Lung (tissue), 12 donors: ENCODE data around the gene ZNF546. TPM values are rescaled to one million over a fixed set of nuclear protein-coding genes. Genes with fewer than 3 reads are reported as not detected.

Source experiments
- ATAC-seq: fragments of 200-7000 bp; cut with Tn5 transposase; one replicate; pipeline ENCODE4 v1.9.1; 2020; ENCODE audit warnings: moderate number of reproducible peaks; ENCODE audit not compliant: insufficient read depth, low FRiP score
- DNase-seq, 3 donors: peaks; one replicate each; pipeline ENCODE4 v3.0.0-alpha.2; 2013 to 2017
- H3K27ac ChIP-seq, 2 donors: one replicate each; pipeline ENCODE4 v1.5.1; 2013; ENCODE audit warnings: mild to moderate bottlenecking in 2 of 2, moderate library complexity in 2 of 2, control low read depth in 1 of 2, inconsistent platforms in 1 of 2, low read depth in 1 of 2, low read length in 1 of 2
- H3K27me3 ChIP-seq, 3 donors: one replicate each; pipeline ENCODE4 v1.5.1; 2013; ENCODE audit warnings: low read length in 2 of 3; ENCODE audit not compliant: control insufficient read depth in 3 of 3, insufficient read depth in 3 of 3
- H3K36me3 ChIP-seq, 4 donors: one replicate each; pipeline ENCODE4 v1.5.1; 2013; ENCODE audit warnings: low read length in 4 of 4, mild to moderate bottlenecking in 1 of 4, moderate library complexity in 1 of 4; ENCODE audit not compliant: control insufficient read depth in 4 of 4, insufficient read depth in 4 of 4
- H3K4me1 ChIP-seq, 5 donors: one replicate each; pipeline ENCODE4 v1.5.1; 2013; ENCODE audit warnings: low read length in 5 of 5, mild to moderate bottlenecking in 2 of 5, moderate library complexity in 1 of 5; ENCODE audit not compliant: control insufficient read depth in 5 of 5, insufficient read depth in 5 of 5
- H3K4me3 ChIP-seq: one replicate; pipeline ENCODE4 v1.5.1; 2013; ENCODE audit warnings: mild to moderate bottlenecking, control low read depth, moderate library complexity
- H3K9ac ChIP-seq, 2 donors: one replicate each; pipeline ENCODE4 v1.5.1; 2013; ENCODE audit warnings: low read length in 2 of 2, control low read depth in 1 of 2; ENCODE audit not compliant: insufficient read depth in 1 of 2
- H3K9me3 ChIP-seq, 4 donors: one replicate each; pipeline ENCODE4 v1.5.1; 2013; ENCODE audit warnings: low read length in 3 of 4, mild to moderate bottlenecking in 1 of 4, moderate library complexity in 1 of 4; ENCODE audit not compliant: control insufficient read depth in 4 of 4, insufficient read depth in 3 of 4
- WGBS, 2 donors: extraction: QIAGEN DNeasy Blood & Tissue Kit; methylation state at CpG; one replicate each; pipeline ENCODE4 v1.1.7; 2013; 5-methylcytosine and 5-hydroxymethylcytosine counted together
- polyA plus RNA-seq, 2 donors: library from polyadenylated mRNA; stranded (reverse); fragments of 200-250 nt; gene quantifications; one replicate each; pipeline ENCODE4 v1.2.1, GENCODE V29; 2013
- total RNA-seq, 2 donors: library from RNA; depleted of rRNA in 1 of 2; stranded (reverse); fragments of >200 nt in 1 of 2; gene quantifications; one replicate each; pipeline ENCODE4 v1.2.1, GENCODE V29; 2014 to 2021
- TF ChIP-seq, protein P1 (sequence below): IDR thresholded peaks from 2 replicates; pipeline ENCODE4 v1.5.1; 2012; ENCODE audit warnings: mild to moderate bottlenecking; ENCODE audit errors: control extremely low read depth, extremely low read depth
- donor health status: control.
- donor health status: control.
- donor health status: Bipolar disorder and iron deficiency.
- donor health status: healthy.
- donor health status: DM: yes; HTN: yes; CAD: no.

The ZNF546 gene
- total and polyA plus RNA-seq, 4 donors, result 1.0 to 9.2 (median 2.7) TPM

DNA sequence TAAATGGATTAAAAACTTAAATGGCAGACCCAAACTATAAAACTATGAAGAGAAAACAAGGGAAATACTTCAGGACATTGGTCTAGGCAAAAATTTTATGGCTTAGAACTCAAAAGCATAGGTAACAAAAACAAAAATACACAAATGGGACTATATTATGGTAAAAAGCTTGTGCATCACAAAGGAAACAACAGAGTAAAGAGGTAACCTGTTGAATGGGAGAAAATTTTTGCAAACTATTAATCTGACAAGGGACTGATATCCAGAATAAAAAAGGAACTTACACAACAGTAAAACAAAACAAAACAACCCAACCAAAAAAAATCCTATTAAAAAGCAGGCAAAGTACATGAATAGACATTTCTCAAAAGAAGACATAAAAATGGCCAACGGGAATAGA lies 9.3 kb upstream of the ZNF546 start:
- WGBS, 2 donors, result 98 to 100% methylated on average over 1 of the region's 1 CpG
- Histone ChIP-seq H3K4me1 (peaks cover 0 to 2% (median 0%) of the 10 kb centered on the region in 5 donors), H3K9ac (no peak overlapping the region), H3K36me3 (peaks cover 0 to 2% (median 0%) of the 10 kb centered on the region in 4 donors), H3K9me3 (peaks cover 2 to 11% (median 5%) of the 10 kb centered on the region in 4 donors), H3K27ac (no peak overlapping the region), H3K4me3 (no peak overlapping the region), H3K27me3 (no peaks in the 10 kb centered on the region)
- ATAC-seq (no peak), DNase-seq (no peak)
- TF ChIP-seq, protein P1, sequence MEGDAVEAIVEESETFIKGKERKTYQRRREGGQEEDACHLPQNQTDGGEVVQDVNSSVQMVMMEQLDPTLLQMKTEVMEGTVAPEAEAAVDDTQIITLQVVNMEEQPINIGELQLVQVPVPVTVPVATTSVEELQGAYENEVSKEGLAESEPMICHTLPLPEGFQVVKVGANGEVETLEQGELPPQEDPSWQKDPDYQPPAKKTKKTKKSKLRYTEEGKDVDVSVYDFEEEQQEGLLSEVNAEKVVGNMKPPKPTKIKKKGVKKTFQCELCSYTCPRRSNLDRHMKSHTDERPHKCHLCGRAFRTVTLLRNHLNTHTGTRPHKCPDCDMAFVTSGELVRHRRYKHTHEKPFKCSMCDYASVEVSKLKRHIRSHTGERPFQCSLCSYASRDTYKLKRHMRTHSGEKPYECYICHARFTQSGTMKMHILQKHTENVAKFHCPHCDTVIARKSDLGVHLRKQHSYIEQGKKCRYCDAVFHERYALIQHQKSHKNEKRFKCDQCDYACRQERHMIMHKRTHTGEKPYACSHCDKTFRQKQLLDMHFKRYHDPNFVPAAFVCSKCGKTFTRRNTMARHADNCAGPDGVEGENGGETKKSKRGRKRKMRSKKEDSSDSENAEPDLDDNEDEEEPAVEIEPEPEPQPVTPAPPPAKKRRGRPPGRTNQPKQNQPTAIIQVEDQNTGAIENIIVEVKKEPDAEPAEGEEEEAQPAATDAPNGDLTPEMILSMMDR, result no peak

DNA sequence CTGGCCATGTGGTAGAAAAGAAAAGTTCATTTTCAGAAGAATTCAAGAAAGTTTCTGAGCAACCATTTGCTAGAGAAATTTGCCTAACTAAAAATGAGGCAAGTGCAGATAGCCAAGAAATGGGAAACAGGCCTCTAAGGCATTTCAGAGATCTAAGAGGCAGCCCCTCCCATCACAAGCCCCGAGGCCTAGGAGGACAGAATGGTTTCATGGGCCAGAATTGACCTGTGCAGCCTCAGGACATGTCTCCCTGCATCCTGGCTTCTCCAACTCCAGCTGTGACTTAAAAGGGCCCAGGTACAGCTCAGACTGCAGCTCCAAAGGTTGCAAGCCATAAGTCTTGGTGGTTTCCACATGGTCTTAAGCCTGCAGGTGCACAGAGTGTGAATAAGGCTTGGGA lies 3.3 kb upstream of the ZNF546 start:
- Histone ChIP-seq H3K27me3 (no peaks in the 10 kb centered on the region), H3K9ac (no peak overlapping the region), H3K36me3 (peaks cover 0 to 11% (median under 1%) of the 10 kb centered on the region in 4 donors), H3K4me1 (peaks cover 0 to 8% (median 5%) of the 10 kb centered on the region in 5 donors), H3K27ac (no peak overlapping the region), H3K4me3 (no peak overlapping the region), H3K9me3 (peaks cover 0 to 7% (median 2%) of the 10 kb centered on the region in 4 donors)
- 91 to 98% methylated on average over 1 of the region's 1 CpG for WGBS, 2 donors
- DNase-seq (no peak), ATAC-seq (no peak)
- TF ChIP-seq, protein P1, result no peak

DNA sequence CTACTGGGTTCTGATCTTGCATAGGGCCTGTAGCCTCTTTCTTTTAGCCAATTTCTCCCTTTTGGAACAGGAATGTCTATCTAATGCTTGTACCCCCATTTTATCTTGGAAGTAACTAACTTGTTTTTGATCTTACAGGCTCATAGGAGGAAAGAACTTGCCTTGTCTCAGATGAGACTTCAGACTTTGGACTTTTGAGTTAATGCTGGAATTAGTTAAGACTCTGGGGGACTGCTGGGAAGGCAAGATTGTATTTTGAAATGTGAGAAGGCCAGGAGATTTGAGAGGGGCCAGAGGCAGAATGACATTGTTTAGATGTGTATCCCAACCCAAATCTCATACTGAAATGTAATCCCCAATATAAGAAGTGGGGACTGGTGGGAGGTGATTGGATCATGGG lies 2.5 kb upstream of the ZNF546 start:
- DNase-seq (no peak), ATAC-seq (no peak)
- Histone ChIP-seq H3K9ac (no peak overlapping the region), H3K4me1 (peaks cover 0 to 8% (median 5%) of the 10 kb centered on the region in 5 donors), H3K4me3 (no peak overlapping the region), H3K27me3 (no peaks in the 10 kb centered on the region), H3K27ac (no peak overlapping the region), H3K36me3 (peaks cover 0 to 11% (median under 1%) of the 10 kb centered on the region in 4 donors), H3K9me3 (peaks cover 0 to 7% (median 2%) of the 10 kb centered on the region in 4 donors)
- TF ChIP-seq, protein P1, result no peak

DNA sequence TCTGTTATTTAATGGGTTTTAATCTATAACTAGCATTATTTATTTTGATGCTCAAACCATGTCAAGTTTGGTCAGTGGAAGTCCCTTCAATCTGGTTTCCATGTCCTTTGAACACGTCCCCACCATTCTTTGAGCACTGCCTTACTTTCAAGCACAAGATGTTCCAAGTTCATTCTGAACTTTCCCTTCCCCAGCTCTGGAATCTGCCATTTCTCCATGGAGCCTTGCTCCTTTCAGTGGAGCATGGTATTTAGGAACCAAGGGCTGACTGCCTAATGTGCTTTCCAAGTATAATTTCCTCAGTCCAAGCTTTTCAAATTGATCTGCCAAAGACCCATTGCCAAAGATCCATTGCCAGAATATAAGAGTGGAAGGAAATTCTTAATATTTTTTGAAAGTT lies 1.1 kb upstream of the ZNF546 start:
- H3K27me3 ChIP-seq, result no peaks in the 10 kb centered on the region
- peaks cover 0 to 7% (median 2%) of the 10 kb centered on the region in 4 donors for H3K9me3 ChIP-seq
- no peak overlapping the region for H3K27ac ChIP-seq
- no peak for DNase-seq
- peaks cover 0 to 11% (median under 1%) of the 10 kb centered on the region in 4 donors for H3K36me3 ChIP-seq
- H3K4me1 ChIP-seq, result peaks cover 0 to 8% (median 5%) of the 10 kb centered on the region in 5 donors
- no peak for ATAC-seq
- TF ChIP-seq, protein P1, result no peak
- H3K9ac ChIP-seq, result no peak overlapping the region
- 77 to 82% methylated on average over 1 of the region's 1 CpG for WGBS, 2 donors
- H3K4me3 ChIP-seq, result no peak overlapping the region
